Measurements from ENCODE around the gene TUBB1.

TUBB1 gene

GRCh38 chr20:59001449-59002171, 17.6 kb upstream of the TUBB1 start:
- DNase-seq (ENCODE audit: low read depth) = no peak
- TF ChIP-seq CTCF (IDR thresholded peaks at IDR 0.05; ENCODE audit: insufficient read depth, low read depth, low read length, missing control alignments) = no peak

GRCh38 chr20:59002388-59002787, 16.8 kb upstream of the TUBB1 start:
- TF ChIP-seq CTCF (IDR thresholded peaks at IDR 0.05; ENCODE audit: insufficient read depth, low read depth, low read length, missing control alignments) = no peak
- H3K4me3 ChIP-seq (ENCODE audit: low read depth, low read length) = no peak overlapping the region
- DNase-seq (ENCODE audit: low read depth) = no peak

More at GRCh38 chr20:59001449-59002171, 17.6 kb upstream of the TUBB1 start:
- H3K4me3 ChIP-seq (ENCODE audit: low read depth, low read length) = no peak overlapping the region

GRCh38 chr20:59002874-59003399, 16.3 kb upstream of the TUBB1 start:
- DNase-seq (ENCODE audit: low read depth) = no peak
- no peak for TF ChIP-seq CTCF (IDR thresholded peaks at IDR 0.05; ENCODE audit: insufficient read depth, low read depth, low read length, missing control alignments)
- no peak overlapping the region for H3K4me3 ChIP-seq (ENCODE audit: low read depth, low read length)

GRCh38 chr20:59003836-59004492, 15.3 kb upstream of the TUBB1 start:
- no peak for DNase-seq (ENCODE audit: low read depth)
- H3K4me3 ChIP-seq (ENCODE audit: low read depth, low read length) = peak overlapping the region; percentile 82
- no peak for TF ChIP-seq CTCF (IDR thresholded peaks at IDR 0.05; ENCODE audit: insufficient read depth, low read depth, low read length, missing control alignments)

GRCh38 chr20:59004493-59004762, 14.8 kb upstream of the TUBB1 start:
- no peak for TF ChIP-seq CTCF (IDR thresholded peaks at IDR 0.05; ENCODE audit: insufficient read depth, low read depth, low read length, missing control alignments)
- no peak for DNase-seq (ENCODE audit: low read depth)

GRCh38 chr20:59004763-59005522, 14.3 kb upstream of the TUBB1 start:
- H3K4me3 ChIP-seq (ENCODE audit: low read depth, low read length) = peak overlapping the region; percentile 82
- DNase-seq (ENCODE audit: low read depth) = peak; percentile 96
- TF ChIP-seq CTCF (IDR thresholded peaks at IDR 0.05; ENCODE audit: insufficient read depth, low read depth, low read length, missing control alignments) = no peak

More at GRCh38 chr20:59004493-59004762, 14.8 kb upstream of the TUBB1 start:
- peak overlapping the region; percentile 82 for H3K4me3 ChIP-seq (ENCODE audit: low read depth, low read length)

All from GM12865 (cell line).